ENCODE results near the gene INHBE. TPM values are rescaled to one million over a fixed set of nuclear protein-coding genes. Genes with fewer than 3 reads are reported as not detected.

Gene INHBE
- total RNA-seq, 2 experiments from 2014 or later, result 0.35 TPM; not detected in 1

GRCh38 chr12:57465030-57465746 is 10.1 kb downstream of the INHBE start:
- peaks cover 16% of the 10 kb centered on the region for H3K27me3 Mint-ChIP-seq
- H3K4me3 Mint-ChIP-seq, result no peak overlapping the region
- H3K9me3 Mint-ChIP-seq (ENCODE audit: low read depth), result no peaks in the 10 kb centered on the region
- no peak overlapping the region for H3K27ac Mint-ChIP-seq
- DNase-seq (no peak), ATAC-seq (no peak)
- peaks cover 13% of the 10 kb centered on the region for H3K36me3 Mint-ChIP-seq
- peaks cover 43% of the 10 kb centered on the region for H3K4me1 Mint-ChIP-seq
- CTCF ChIA-PET, result interaction anchor here (0.7 to 9.9 kb wide), 4 partner anchors 10 to 15 kb away, joined by 3 to 193 read pairs (median 6); partner anchors contain the start of genes ARHGAP9 and INHBE

GRCh38 chr12:57465747-57466505 is 10.8 kb downstream of the INHBE start:
- Mint-ChIP-seq H3K36me3 (peaks cover 13% of the 10 kb centered on the region), H3K4me1 (peaks cover 39% of the 10 kb centered on the region), H3K27me3 (peaks cover 11% of the 10 kb centered on the region), H3K9me3 (ENCODE audit: low read depth) (no peaks in the 10 kb centered on the region), H3K27ac (no peak overlapping the region), H3K4me3 (no peak overlapping the region)
- CTCF ChIA-PET, result interaction anchor here (0.7 to 9.9 kb wide), 4 partner anchors 11 to 16 kb away, joined by 3 to 193 read pairs (median 6); partner anchors contain the start of genes ARHGAP9 and INHBE
- DNase-seq (no peak), ATAC-seq (no peak)

GRCh38 chr12:57467212-57467874 is 12.2 kb downstream of the INHBE start:
- DNase-seq (no peak), ATAC-seq (no peak)
- H3K27me3 Mint-ChIP-seq, result peaks cover 2% of the 10 kb centered on the region
- no peak overlapping the region for H3K4me3 Mint-ChIP-seq
- CTCF ChIA-PET, result interaction anchor here (9.9 kb wide), 1 partner anchor 10 kb away, joined by 193 read pairs; the partner anchor contains the start of gene ARHGAP9
- H3K36me3 Mint-ChIP-seq, result peaks cover 19% of the 10 kb centered on the region
- no peaks in the 10 kb centered on the region for H3K9me3 Mint-ChIP-seq (ENCODE audit: low read depth)
- H3K27ac Mint-ChIP-seq, result no peak overlapping the region
- H3K4me1 Mint-ChIP-seq, result peaks cover 31% of the 10 kb centered on the region

GRCh38 chr12:57467915-57468314 is 12.8 kb downstream of the INHBE start:
- H3K9me3 Mint-ChIP-seq (ENCODE audit: low read depth), result no peaks in the 10 kb centered on the region
- H3K36me3 Mint-ChIP-seq, result peaks cover 24% of the 10 kb centered on the region
- peaks cover 31% of the 10 kb centered on the region for H3K4me1 Mint-ChIP-seq
- H3K27me3 Mint-ChIP-seq, result no peaks in the 10 kb centered on the region
- no peak overlapping the region for H3K27ac Mint-ChIP-seq
- DNase-seq (no peak), ATAC-seq (no peak)
- no peak overlapping the region for H3K4me3 Mint-ChIP-seq
- CTCF ChIA-PET, result interaction anchor here (0.6 to 1.1 kb wide), 2 partner anchors 9 to 441 kb away, joined by 3 read pairs; no protein-coding TSS in a partner anchor

GRCh38 chr12:57469296-57470164 is 14.4 kb downstream of the INHBE start:
- no peaks in the 10 kb centered on the region for H3K9me3 Mint-ChIP-seq (ENCODE audit: low read depth)
- H3K27me3 Mint-ChIP-seq, result no peaks in the 10 kb centered on the region
- no peak for ATAC-seq
- H3K27ac Mint-ChIP-seq, result no peak overlapping the region
- peaks cover 29% of the 10 kb centered on the region for H3K4me1 Mint-ChIP-seq
- DNase-seq, result no peak
- CTCF ChIA-PET, result interaction anchor here (0.9 to 1.2 kb wide), 3 partner anchors 11 to 14 kb away, joined by 3 read pairs; partner anchors contain the start of gene ARHGAP9
- peaks cover 35% of the 10 kb centered on the region for H3K36me3 Mint-ChIP-seq
- H3K4me3 Mint-ChIP-seq, result no peak overlapping the region

- no peak for ATAC-seq
- Mint-ChIP-seq H3K4me3 (no peak overlapping the region), H3K27me3 (no peaks in the 10 kb centered on the region), H3K36me3 (peaks cover 40% of the 10 kb centered on the region), H3K27ac (no peak overlapping the region), H3K4me1 (peaks cover 28% of the 10 kb centered on the region), H3K9me3 (ENCODE audit: low read depth) (no peaks in the 10 kb centered on the region)
- CTCF ChIA-PET, result interaction anchor here (1.2 kb wide), 1 partner anchor 10 kb away, joined by 3 read pairs; the partner anchor contains the start of gene ARHGAP9
- no peak for DNase-seq
These were observed 15.3 kb downstream of the INHBE start for GRCh38 chr12:57470286-57470969.

GRCh38 chr12:57470970-57471656 is 16.0 kb downstream of the INHBE start:
- Mint-ChIP-seq H3K9me3 (ENCODE audit: low read depth) (no peaks in the 10 kb centered on the region), H3K36me3 (peaks cover 44% of the 10 kb centered on the region)

GRCh38 chr12:57471661-57472060 is 16.6 kb downstream of the INHBE start:
- ATAC-seq, result no peak
- Mint-ChIP-seq H3K9me3 (ENCODE audit: low read depth) (no peaks in the 10 kb centered on the region), H3K4me1 (peaks cover 36% of the 10 kb centered on the region), H3K36me3 (peaks cover 49% of the 10 kb centered on the region), H3K4me3 (no peak overlapping the region), H3K27ac (no peak overlapping the region), H3K27me3 (no peaks in the 10 kb centered on the region)
- CTCF ChIA-PET, result interaction anchor here (12.4 kb wide), 1 partner anchor 9 kb away, joined by 193 read pairs; the partner anchor contains the start of gene GLI1
- no peak for DNase-seq

More at GRCh38 chr12:57470970-57471656, 16.0 kb downstream of the INHBE start:
- Mint-ChIP-seq H3K4me1 (peaks cover 34% of the 10 kb centered on the region), H3K4me3 (no peak overlapping the region), H3K27ac (no peak overlapping the region), H3K27me3 (no peaks in the 10 kb centered on the region)
- CTCF ChIA-PET, result interaction anchor here (12.4 kb wide), 1 partner anchor 9 kb away, joined by 193 read pairs; the partner anchor contains the start of gene GLI1
- DNase-seq, result no peak
- ATAC-seq, result no peak

- ATAC-seq, result no peak
- no peak for DNase-seq
- H3K4me1 Mint-ChIP-seq, result peaks cover 36% of the 10 kb centered on the region
- H3K4me3 Mint-ChIP-seq, result no peak overlapping the region
- H3K9me3 Mint-ChIP-seq (ENCODE audit: low read depth), result no peaks in the 10 kb centered on the region
- H3K27ac Mint-ChIP-seq, result no peak overlapping the region
- CTCF ChIA-PET, result interaction anchor here (12.4 kb wide), 1 partner anchor 10 kb away, joined by 193 read pairs; the partner anchor contains the start of gene GLI1
- no peaks in the 10 kb centered on the region for H3K27me3 Mint-ChIP-seq
- H3K36me3 Mint-ChIP-seq, result peaks cover 56% of the 10 kb centered on the region
These were observed 17.3 kb downstream of the INHBE start for GRCh38 chr12:57472391-57472790.

GRCh38 chr12:57473392-57473791 is 18.3 kb downstream of the INHBE start:
- DNase-seq, result no peak
- CTCF ChIA-PET, result interaction anchor here (12.4 kb wide), 1 partner anchor 11 kb away, joined by 193 read pairs; the partner anchor contains the start of gene GLI1
- Mint-ChIP-seq H3K27me3 (no peaks in the 10 kb centered on the region), H3K36me3 (peaks cover 59% of the 10 kb centered on the region), H3K27ac (no peak overlapping the region), H3K4me3 (no peak overlapping the region), H3K9me3 (ENCODE audit: low read depth) (no peaks in the 10 kb centered on the region), H3K4me1 (peaks cover 41% of the 10 kb centered on the region)
- no peak for ATAC-seq

- peak overlapping the region; percentile 39 for H3K4me3 Mint-ChIP-seq
- ATAC-seq, result no peak
- no peak overlapping the region for H3K27ac Mint-ChIP-seq
- CTCF ChIA-PET, result interaction anchor here (1.0 to 12.4 kb wide), 2 partner anchors 12 to 18 kb away, joined by 3 to 193 read pairs; partner anchors contain the start of gene GLI1
- no peaks in the 10 kb centered on the region for H3K27me3 Mint-ChIP-seq
- peaks cover 46% of the 10 kb centered on the region for H3K4me1 Mint-ChIP-seq
- H3K36me3 Mint-ChIP-seq, result peaks cover 62% of the 10 kb centered on the region
- no peaks in the 10 kb centered on the region for H3K9me3 Mint-ChIP-seq (ENCODE audit: low read depth)
- DNase-seq, result no peak
These were observed 18.8 kb downstream of the INHBE start for GRCh38 chr12:57473886-57474285.
